HCT116 (cell line): ENCODE measurements around the gene PRKG1. TPM values are rescaled to one million over a fixed set of nuclear protein-coding genes. Genes with fewer than 3 reads are reported as not detected.

Source experiments
- ATAC-seq: fragments of 200-7000 bp; cut with Tn5 transposase; 2 replicates; pipeline ENCODE4 v1.9.1; 2020; ENCODE audit warnings: mild to moderate bottlenecking, moderate library complexity
- BruUV-seq: library from RNA; stranded (reverse); fragments of 400-500 nt; replicated peaks from 2 replicates; lab custom pipeline; 2021; lab: Mats Ljungman, UMichigan
- CTCF ChIA-PET: fragments of 300-600 bp; sonication (Branson Sonifier 250); formaldehyde crosslinking; loops from one replicate; lab custom pipeline; 2021; ENCODE audit warnings: antibody characterized with exemption; lab: Charles Lee
- POLR2A ChIA-PET: fragments of 300-600, 350-600 bp; sonication (Branson Sonifier 250); formaldehyde crosslinking; loops from one replicate; lab custom pipeline; 2021; ENCODE audit warnings: antibody characterized with exemption; lab: Charles Lee
- RAD21 ChIA-PET, 2 experiments: fragments of 300-600 bp; sonication (Branson Sonifier 250); formaldehyde crosslinking; loops; one replicate each; lab custom pipeline; 2023; ENCODE audit warnings: low total read pairs in 2 of 2; ENCODE audit not compliant: uncharacterized antibody in 2 of 2, unreplicated experiment in 2 of 2, low non-redundant PET in 1 of 2; lab: Charles Lee
- DNase-seq: peaks from one replicate; pipeline ENCODE4 v3.0.0-alpha.2; 2010; ENCODE audit warnings: low read depth, low spot score
- H2AFZ ChIP-seq: fragments of 200-600 bp; shearing (Covaris generic), sonication (generic); 2 replicates; pipeline ENCODE4 v1.6.1; 2017; ENCODE audit warnings: low read depth, mixed run types, mixed read lengths, antibody characterized with exemption, low read length; ENCODE audit not compliant: poor library complexity, severe bottlenecking
- H3K27ac ChIP-seq: 2 replicates; pipeline ENCODE4 v1.5.1; 2012; ENCODE audit warnings: low read depth, low read length
- H3K27me3 ChIP-seq: fragments of 200-600 bp; sonication (generic); 2 replicates; pipeline ENCODE4 v1.6.1; 2016; ENCODE audit warnings: mixed run types, low read length, mixed read lengths; ENCODE audit not compliant: insufficient read depth
- H3K36me3 ChIP-seq, 2 experiments: fragments of 200-500 bp in 1 of 2; fragments of 200-600 bp in 1 of 2; sonication (Bioruptor generic) in 1 of 2; sonication (generic) in 1 of 2; 2 replicates each; pipeline versions ENCODE4 v1.5.1 to v1.6.1; 2014 to 2016; ENCODE audit warnings: low read length in 2 of 2, inconsistent platforms in 1 of 2, mixed read lengths in 1 of 2, mixed run types in 1 of 2; ENCODE audit not compliant: insufficient read depth in 2 of 2, control insufficient read depth in 1 of 2
- H3K4me1 ChIP-seq, 2 experiments: fragments of 200-600 bp in 1 of 2; sonication (generic) in 1 of 2; 2 replicates each; pipeline versions ENCODE4 v1.5.1 to v1.6.1; 2012 to 2017; ENCODE audit warnings: low read length in 2 of 2, inconsistent platforms in 1 of 2, mild to moderate bottlenecking in 1 of 2, mixed read lengths in 1 of 2, mixed run types in 1 of 2, moderate library complexity in 1 of 2; ENCODE audit not compliant: insufficient read depth in 2 of 2, control insufficient read depth in 1 of 2
- H3K4me2 ChIP-seq: fragments of 200-600 bp; sonication (generic); 2 replicates; pipeline ENCODE4 v1.6.1; 2017; ENCODE audit warnings: mixed run types, low read length, mixed read lengths
- H3K4me3 ChIP-seq, 2 experiments: fragments of 200-600 bp in 1 of 2; sonication (generic) in 1 of 2; replicated peaks in 1 of 2; 2 replicates each; pipeline ENCODE4 v1.5.1; 2011 to 2016; ENCODE audit warnings: low read length in 2 of 2, control low read depth in 1 of 2, low read depth in 1 of 2, mild to moderate bottlenecking in 1 of 2, mixed read lengths in 1 of 2, mixed run types in 1 of 2
- H3K79me2 ChIP-seq: fragments of 200-600 bp; sonication (generic); 2 replicates; pipeline ENCODE4 v1.6.1; 2017; ENCODE audit warnings: mild to moderate bottlenecking, mixed run types, low read length, moderate library complexity, mixed read lengths; ENCODE audit not compliant: insufficient read depth
- H3K9ac ChIP-seq: fragments of 200-600 bp; sonication (generic); 2 replicates; pipeline ENCODE4 v1.6.1; 2016; ENCODE audit warnings: low read length, mixed read lengths
- H3K9me2 ChIP-seq: fragments of 200-600 bp; sonication (generic), shearing (Covaris generic); 2 replicates; pipeline ENCODE4 v1.6.1; 2017; ENCODE audit warnings: mixed run types, mild to moderate bottlenecking, moderate library complexity; ENCODE audit not compliant: insufficient read depth
- H3K9me3 ChIP-seq, 2 experiments: fragments of 200-500 bp in 1 of 2; fragments of 200-600 bp in 1 of 2; sonication (Bioruptor generic) in 1 of 2; sonication (generic) in 1 of 2; 2 replicates each; pipeline ENCODE4 v1.6.1; 2014 to 2017; ENCODE audit warnings: low read length in 2 of 2, mixed read lengths in 2 of 2, inconsistent platforms in 1 of 2, low read depth in 1 of 2, mild to moderate bottlenecking in 1 of 2, mixed run types in 1 of 2, moderate library complexity in 1 of 2; ENCODE audit not compliant: control insufficient read depth in 1 of 2, insufficient read depth in 1 of 2
- H4K20me1 ChIP-seq: fragments of 200-600 bp; sonication (generic), shearing (Covaris generic); 2 replicates; pipeline ENCODE4 v1.6.1; 2017; ENCODE audit warnings: mixed run types, mild to moderate bottlenecking, moderate library complexity; ENCODE audit not compliant: insufficient read depth
- EZH2phosphoT487 ChIP-seq: fragments of 200-600 bp; IDR thresholded peaks from 2 replicates; pipeline ENCODE4 v1.6.1; 2018; ENCODE audit warnings: antibody characterized with exemption, borderline replicate concordance
- POLR2AphosphoS5 ChIP-seq: IDR thresholded peaks from 2 replicates; pipeline ENCODE4 v1.6.1; 2011; ENCODE audit warnings: mild to moderate bottlenecking, low read depth, low read length, moderate library complexity
- SP1 ChIP-seq: IDR thresholded peaks from 2 replicates; pipeline ENCODE4 v1.6.1; 2012; ENCODE audit warnings: low read depth
- YY1 ChIP-seq: IDR thresholded peaks from 2 replicates; pipeline ENCODE4 v1.6.1; 2011; ENCODE audit warnings: low read length, low read depth, moderate library complexity, mild to moderate bottlenecking; ENCODE audit not compliant: insufficient replicate concordance; ENCODE audit errors: extremely low read depth
- intact Hi-C: fragments of 100-400 bp; cut with micrococcal nuclease; formaldehyde crosslinking; loops from 2 replicates; pipeline ENCODE4 v1.10.0; 2022
- total RNA-seq: library from RNA; stranded (reverse); gene quantifications from one replicate; pipeline ENCODE4 v1.2.1, GENCODE V29; 2021; ENCODE audit not compliant: unreplicated experiment
- TF ChIP-seq, protein P1 (sequence below), 3 experiments: fragments of 200-600 bp in 1 of 3; sonication (generic) in 1 of 3; IDR thresholded peaks in 2 of 3; conservative IDR thresholded peaks in 1 of 3; 2 replicates each; pipeline ENCODE4 v1.5.1; 2012 to 2017; ENCODE audit warnings: low read depth in 2 of 3, low read length in 2 of 3, antibody characterized with exemption in 1 of 3, borderline replicate concordance in 1 of 3, control low read depth in 1 of 3, mild to moderate bottlenecking in 1 of 3, mixed read lengths in 1 of 3, mixed run types in 1 of 3, moderate library complexity in 1 of 3; ENCODE audit not compliant: insufficient read depth in 1 of 3
- TF ChIP-seq, protein P2 (sequence below): IDR thresholded peaks from 2 replicates; pipeline ENCODE4 v1.6.1; 2012

The PRKG1 gene
- total RNA-seq, 1 experiment from 2014 or later: 1.4 TPM

DNA sequence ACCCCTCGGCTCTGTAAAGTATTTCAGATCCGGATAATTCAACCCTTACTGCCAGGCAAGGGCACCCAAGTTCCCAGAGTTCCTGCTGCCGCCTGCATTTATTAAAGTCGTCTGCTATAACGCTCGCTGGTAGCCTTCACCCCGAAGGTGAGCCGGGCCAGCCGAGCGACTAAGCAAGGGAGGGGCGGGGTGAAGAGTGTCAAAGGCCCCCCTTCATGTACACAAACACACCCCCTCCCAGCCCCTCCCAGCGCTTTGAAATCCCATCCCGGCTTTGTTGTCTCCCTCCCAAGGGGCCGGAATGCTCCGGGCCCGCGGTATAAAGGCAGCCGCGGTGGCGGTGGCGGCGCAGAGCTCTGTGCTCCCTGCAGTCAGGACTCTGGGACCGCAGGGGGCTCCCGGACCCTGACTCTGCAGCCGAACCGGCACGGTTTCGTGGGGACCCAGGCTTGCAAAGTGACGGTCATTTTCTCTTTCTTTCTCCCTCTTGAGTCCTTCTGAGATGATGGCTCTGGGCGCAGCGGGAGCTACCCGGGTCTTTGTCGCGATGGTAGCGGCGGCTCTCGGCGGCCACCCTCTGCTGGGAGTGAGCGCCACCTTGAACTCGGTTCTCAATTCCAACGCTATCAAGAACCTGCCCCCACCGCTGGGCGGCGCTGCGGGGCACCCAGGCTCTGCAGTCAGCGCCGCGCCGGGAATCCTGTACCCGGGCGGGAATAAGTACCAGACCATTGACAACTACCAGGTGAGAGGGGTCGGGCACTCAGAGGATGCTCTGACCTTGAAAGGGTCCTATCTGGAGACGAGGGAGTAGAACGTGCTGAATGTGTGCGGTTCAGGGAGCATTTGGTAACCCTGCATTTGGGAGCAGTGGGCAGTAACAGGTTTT lies 1239.9 kb downstream of the PRKG1 start, which contains the start of gene DKK1 (continued):
- TF ChIP-seq, protein P1, sequence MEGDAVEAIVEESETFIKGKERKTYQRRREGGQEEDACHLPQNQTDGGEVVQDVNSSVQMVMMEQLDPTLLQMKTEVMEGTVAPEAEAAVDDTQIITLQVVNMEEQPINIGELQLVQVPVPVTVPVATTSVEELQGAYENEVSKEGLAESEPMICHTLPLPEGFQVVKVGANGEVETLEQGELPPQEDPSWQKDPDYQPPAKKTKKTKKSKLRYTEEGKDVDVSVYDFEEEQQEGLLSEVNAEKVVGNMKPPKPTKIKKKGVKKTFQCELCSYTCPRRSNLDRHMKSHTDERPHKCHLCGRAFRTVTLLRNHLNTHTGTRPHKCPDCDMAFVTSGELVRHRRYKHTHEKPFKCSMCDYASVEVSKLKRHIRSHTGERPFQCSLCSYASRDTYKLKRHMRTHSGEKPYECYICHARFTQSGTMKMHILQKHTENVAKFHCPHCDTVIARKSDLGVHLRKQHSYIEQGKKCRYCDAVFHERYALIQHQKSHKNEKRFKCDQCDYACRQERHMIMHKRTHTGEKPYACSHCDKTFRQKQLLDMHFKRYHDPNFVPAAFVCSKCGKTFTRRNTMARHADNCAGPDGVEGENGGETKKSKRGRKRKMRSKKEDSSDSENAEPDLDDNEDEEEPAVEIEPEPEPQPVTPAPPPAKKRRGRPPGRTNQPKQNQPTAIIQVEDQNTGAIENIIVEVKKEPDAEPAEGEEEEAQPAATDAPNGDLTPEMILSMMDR (IDR thresholded peaks at IDR 0.05 in 2 of 3, conservative IDR thresholded peaks at IDR 0.05 in 1 of 3; ENCODE audit: borderline replicate concordance in 1 of 3, insufficient read depth in 1 of 3, low read depth in 2 of 3, low read length in 2 of 3): peak; percentile 79 to 95 (median 87)
- TF ChIP-seq YY1 (peak; percentile 78), SP1 (peak; percentile 83)
- TF ChIP-seq, protein P2, sequence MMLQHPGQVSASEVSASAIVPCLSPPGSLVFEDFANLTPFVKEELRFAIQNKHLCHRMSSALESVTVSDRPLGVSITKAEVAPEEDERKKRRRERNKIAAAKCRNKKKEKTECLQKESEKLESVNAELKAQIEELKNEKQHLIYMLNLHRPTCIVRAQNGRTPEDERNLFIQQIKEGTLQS: no peak

DNA sequence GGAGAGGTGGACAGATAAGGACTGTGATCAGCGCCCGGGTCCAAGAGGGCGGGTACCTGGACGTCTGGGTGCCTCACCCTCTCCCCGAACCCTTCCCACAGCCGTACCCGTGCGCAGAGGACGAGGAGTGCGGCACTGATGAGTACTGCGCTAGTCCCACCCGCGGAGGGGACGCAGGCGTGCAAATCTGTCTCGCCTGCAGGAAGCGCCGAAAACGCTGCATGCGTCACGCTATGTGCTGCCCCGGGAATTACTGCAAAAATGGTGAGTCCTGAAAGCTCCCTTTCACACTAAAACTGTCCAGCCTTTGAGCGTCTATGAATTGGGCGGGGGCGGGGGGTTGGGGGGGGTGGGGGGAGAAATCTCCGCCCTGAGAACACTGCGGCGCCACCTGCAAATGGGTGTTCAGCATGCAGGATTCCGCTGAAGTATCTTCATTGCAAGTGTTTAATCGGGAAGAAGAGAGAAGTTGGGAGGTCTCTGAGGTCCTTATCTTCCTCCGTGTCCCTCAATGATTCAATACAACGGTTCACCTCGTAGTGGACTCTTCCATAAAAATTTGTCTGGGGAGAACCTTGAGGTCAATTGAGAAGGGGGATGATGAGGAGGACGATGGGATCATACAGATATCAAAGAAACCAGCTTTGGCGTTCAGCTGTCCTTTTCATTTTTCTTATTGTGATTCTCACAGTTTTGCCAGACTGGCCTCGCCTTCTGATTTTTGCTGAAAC lies 1240.7 kb downstream of the PRKG1 start:
- Histone ChIP-seq H3K4me3 (peak overlapping the region; percentile 78 to 93), H3K9me2 (no peaks in the 10 kb centered on the region), H3K4me1 (peaks cover 56 to 81% of the 10 kb centered on the region in 2 experiments), H3K27ac (peak overlapping the region; percentile 96), H3K9ac (peak overlapping the region; percentile 84), H2AFZ (no peak overlapping the region), H3K4me2 (peak overlapping the region; percentile 99), H3K36me3 (peaks cover 0 to 21% of the 10 kb centered on the region in 2 experiments; a peak in 2 of 4 replicates), H3K27me3 (no peaks in the 10 kb centered on the region), H3K9me3 (no peaks in the 10 kb centered on the region), H4K20me1 (no peaks in the 10 kb centered on the region; the same call in 1 of the 2 replicates), H3K79me2 (peaks cover 38% of the 10 kb centered on the region)
- intact Hi-C loops: loop anchor here (1.0 kb wide), 1 partner anchor 174 kb away; no protein-coding TSS in a partner anchor
- peak; percentile 13 for ATAC-seq
- DNase-seq: no peak
- ChIA-PET CTCF (interaction anchor here (1.2 to 3.9 kb wide), 3 partner anchors 120 to 252 kb away, joined by 5 to 36 read pairs (median 10); no protein-coding TSS in a partner anchor), POLR2A (interaction anchor here (0.6 to 3.6 kb wide), 11 partner anchors 11 to 247 kb away, joined by 3 to 33 read pairs (median 6); no protein-coding TSS in a partner anchor), RAD21 (interaction anchor here (0.9 to 1.0 kb wide), 2 partner anchors 173 to 174 kb away, joined by 3 read pairs; no protein-coding TSS in a partner anchor)
- TF ChIP-seq POLR2AphosphoS5 (peak; percentile 40; the same call in 1 of the 2 replicates), EZH2phosphoT487 (no peak)
- BruUV-seq: no TSS peak
